ENCODE measurements around the gene RBMS1. TPM values are rescaled to one million over a fixed set of nuclear protein-coding genes. Genes with fewer than 3 reads are reported as not detected.

RBMS1 gene
- total RNA-seq, 4 donors from 2014 or later = 26.3 to 52.5 (median 37.5) TPM

DNA sequence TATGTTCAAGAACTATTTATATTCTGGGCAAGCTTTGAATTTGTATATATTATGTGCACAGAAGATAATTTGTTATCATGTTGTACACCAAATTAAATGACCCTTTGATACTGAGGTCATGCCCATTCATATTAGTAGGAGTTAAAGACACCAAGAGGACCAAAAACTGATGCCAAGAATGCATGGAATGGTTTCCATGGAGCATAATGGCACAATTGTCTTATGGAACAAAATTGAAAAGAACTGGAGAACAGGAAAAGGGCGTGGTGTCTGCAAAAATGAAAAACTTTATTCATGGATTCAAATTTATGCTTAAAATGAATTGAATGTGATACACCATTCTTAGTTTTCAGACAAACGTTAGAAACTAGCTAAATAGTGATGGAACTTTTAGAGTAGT, 24.1 kb upstream of the RBMS1 start:
- 64 to 80% methylated on average over 2 of the region's 2 CpGs for WGBS, 2 donors
- no peaks in the 10 kb centered on the region for H3K4me1 ChIP-seq
- H3K27ac ChIP-seq = no peak overlapping the region
- H3K4me3 ChIP-seq = no peak overlapping the region
- intact Hi-C loops (cut with DNase I) = no loop called here
- H3K27me3 ChIP-seq = no peaks in the 10 kb centered on the region
- DNase-seq = no peak
- no peak for TF ChIP-seq POLR2A (IDR thresholded peaks at IDR 0.05)
- TF ChIP-seq, protein P1, sequence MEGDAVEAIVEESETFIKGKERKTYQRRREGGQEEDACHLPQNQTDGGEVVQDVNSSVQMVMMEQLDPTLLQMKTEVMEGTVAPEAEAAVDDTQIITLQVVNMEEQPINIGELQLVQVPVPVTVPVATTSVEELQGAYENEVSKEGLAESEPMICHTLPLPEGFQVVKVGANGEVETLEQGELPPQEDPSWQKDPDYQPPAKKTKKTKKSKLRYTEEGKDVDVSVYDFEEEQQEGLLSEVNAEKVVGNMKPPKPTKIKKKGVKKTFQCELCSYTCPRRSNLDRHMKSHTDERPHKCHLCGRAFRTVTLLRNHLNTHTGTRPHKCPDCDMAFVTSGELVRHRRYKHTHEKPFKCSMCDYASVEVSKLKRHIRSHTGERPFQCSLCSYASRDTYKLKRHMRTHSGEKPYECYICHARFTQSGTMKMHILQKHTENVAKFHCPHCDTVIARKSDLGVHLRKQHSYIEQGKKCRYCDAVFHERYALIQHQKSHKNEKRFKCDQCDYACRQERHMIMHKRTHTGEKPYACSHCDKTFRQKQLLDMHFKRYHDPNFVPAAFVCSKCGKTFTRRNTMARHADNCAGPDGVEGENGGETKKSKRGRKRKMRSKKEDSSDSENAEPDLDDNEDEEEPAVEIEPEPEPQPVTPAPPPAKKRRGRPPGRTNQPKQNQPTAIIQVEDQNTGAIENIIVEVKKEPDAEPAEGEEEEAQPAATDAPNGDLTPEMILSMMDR (IDR thresholded peaks at IDR 0.05) = no peak
- H3K9me3 ChIP-seq = no peaks in the 10 kb centered on the region
- H3K36me3 ChIP-seq = no peaks in the 10 kb centered on the region

DNA sequence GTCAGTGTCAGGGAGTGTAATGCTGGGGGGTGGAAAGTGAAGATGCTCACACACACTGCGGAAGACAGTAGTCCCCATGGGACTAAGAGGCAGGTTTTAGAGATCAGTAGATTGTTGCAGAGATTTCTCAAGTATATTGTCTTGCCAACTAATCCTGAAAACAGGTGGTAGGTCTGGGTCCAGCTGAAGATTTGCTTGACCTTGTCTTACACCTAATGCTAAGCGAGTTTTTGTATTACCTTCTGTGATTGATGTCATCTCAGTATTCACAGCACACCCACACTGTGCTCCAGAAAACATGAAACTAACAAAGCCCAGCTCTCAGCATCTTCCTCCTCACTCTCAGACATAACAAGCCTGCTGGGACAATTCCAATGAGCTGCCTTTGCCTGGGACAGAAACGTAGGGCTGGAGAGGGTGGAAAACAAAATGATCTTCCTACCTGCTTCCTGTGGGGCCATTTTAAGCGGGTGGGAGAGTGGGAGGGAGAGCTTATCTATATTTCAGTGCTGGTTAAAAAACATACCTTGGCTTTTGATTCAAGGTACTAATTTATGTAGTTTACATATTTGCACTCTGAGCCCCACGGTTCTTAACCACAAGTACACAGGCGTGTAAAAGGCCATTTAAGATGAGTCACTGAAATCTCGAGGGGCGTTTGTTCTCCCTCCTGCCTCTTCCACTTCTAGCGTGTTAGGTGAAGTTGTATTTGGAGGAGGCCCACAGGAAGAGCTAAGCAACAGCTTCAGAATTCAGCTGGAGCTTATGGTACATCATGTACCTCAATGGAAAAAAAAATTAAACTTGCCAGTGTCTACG, 23.1 kb upstream of the RBMS1 start:
- H3K27me3 ChIP-seq = no peaks in the 10 kb centered on the region
- no peaks in the 10 kb centered on the region for H3K4me1 ChIP-seq
- H3K9me3 ChIP-seq = no peaks in the 10 kb centered on the region
- no peak overlapping the region for H3K27ac ChIP-seq
- DNase-seq = no peak
- H3K36me3 ChIP-seq = no peaks in the 10 kb centered on the region
- TF ChIP-seq, protein P1 (IDR thresholded peaks at IDR 0.05) = no peak
- TF ChIP-seq POLR2A (IDR thresholded peaks at IDR 0.05) = no peak
- intact Hi-C loops (cut with DNase I) = no loop called here
- H3K4me3 ChIP-seq = no peak overlapping the region
- 45 to 67% methylated on average over 10 of the region's 10 CpGs for WGBS, 2 donors

DNA sequence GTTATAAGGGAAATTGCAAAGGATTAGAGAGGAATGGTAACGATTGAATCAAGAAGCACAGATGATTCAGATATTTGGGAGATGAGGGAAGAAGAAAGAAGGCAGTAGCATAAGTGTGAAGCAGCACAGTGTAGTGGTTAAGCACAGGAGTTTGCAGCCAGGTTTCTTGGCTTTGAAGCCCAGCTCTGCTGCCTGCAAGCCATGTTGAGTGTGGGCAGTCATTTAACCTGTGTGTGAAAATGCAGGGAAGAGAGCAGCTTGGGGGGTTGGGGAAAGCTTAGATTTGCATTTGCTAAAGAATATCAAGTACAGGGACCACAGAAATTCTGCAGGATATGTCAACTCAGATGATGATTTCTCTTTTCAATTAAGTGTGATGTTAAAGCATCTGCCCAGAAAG, 21.5 kb upstream of the RBMS1 start:
- intact Hi-C loops (cut with DNase I) = no loop called here
- WGBS, 2 donors = 75 to 85% methylated on average over 1 of the region's 1 CpG

DNA sequence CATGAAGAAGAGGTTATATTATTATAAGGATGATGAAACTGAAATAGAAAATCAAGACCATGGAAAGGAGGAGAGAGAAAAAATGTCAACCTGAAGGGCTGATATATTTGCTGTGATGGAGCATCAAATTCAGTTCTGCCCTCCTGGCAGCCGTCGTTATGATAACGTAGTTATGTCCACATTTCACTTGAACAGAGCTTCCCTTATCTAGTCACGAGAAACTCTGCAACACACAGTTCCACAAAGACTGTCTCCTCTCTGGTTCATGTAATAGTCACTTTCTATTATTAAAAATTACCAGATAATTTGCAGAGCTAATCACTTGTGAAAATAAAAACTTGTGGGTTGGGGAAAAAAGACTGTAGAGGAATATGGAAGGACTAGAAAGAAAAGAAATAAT, 19.5 kb upstream of the RBMS1 start:
- intact Hi-C loops (cut with DNase I) = no loop called here
- TF ChIP-seq, protein P1 (IDR thresholded peaks at IDR 0.05) = no peak
- no peak for TF ChIP-seq POLR2A (IDR thresholded peaks at IDR 0.05)
- Histone ChIP-seq H3K4me3 (no peak overlapping the region), H3K9me3 (no peaks in the 10 kb centered on the region), H3K36me3 (no peaks in the 10 kb centered on the region), H3K4me1 (no peaks in the 10 kb centered on the region), H3K27me3 (no peaks in the 10 kb centered on the region), H3K27ac (no peak overlapping the region)
- 88 to 92% methylated on average over 4 of the region's 4 CpGs for WGBS, 2 donors
- DNase-seq = no peak

More for the DNA sequence above, 21.5 kb upstream of the RBMS1 start:
- H3K4me1 ChIP-seq = no peaks in the 10 kb centered on the region
- DNase-seq = no peak
- no peak overlapping the region for H3K4me3 ChIP-seq
- H3K27ac ChIP-seq = no peak overlapping the region
- no peaks in the 10 kb centered on the region for H3K9me3 ChIP-seq
- TF ChIP-seq POLR2A (IDR thresholded peaks at IDR 0.05) = no peak
- TF ChIP-seq, protein P1 (IDR thresholded peaks at IDR 0.05) = no peak
- H3K27me3 ChIP-seq = no peaks in the 10 kb centered on the region
- H3K36me3 ChIP-seq = no peaks in the 10 kb centered on the region

DNA sequence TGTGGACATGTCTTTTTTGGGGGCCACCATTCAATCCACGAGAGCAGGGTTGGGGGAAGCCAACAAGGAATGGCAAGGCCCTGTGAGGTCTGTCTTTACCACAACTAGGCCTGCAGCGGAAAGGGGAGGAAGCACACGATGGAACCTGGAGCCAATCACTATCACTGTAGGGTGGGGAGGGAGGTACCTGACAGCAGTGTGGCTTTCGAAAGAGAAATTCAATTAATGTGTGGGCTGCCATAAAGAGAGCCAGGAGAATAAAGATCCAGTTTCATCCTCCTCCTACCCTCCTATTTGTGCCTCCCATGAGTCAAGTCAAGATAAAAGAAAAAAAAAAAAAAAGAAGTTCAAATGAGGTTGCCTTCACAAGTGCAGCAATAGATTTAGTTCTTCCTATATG, 18.9 kb upstream of the RBMS1 start:
- no peaks in the 10 kb centered on the region for H3K4me1 ChIP-seq

More for the DNA sequence above, 18.9 kb upstream of the RBMS1 start:
- no peaks in the 10 kb centered on the region for H3K27me3 ChIP-seq
- no peak for DNase-seq
- no peak overlapping the region for H3K4me3 ChIP-seq
- no peak overlapping the region for H3K27ac ChIP-seq
- H3K36me3 ChIP-seq = no peaks in the 10 kb centered on the region
- TF ChIP-seq, protein P1 (IDR thresholded peaks at IDR 0.05) = no peak
- no peak for TF ChIP-seq POLR2A (IDR thresholded peaks at IDR 0.05)
- H3K9me3 ChIP-seq = no peaks in the 10 kb centered on the region
- intact Hi-C loops (cut with DNase I) = no loop called here
- 94% methylated on average over 4 of the region's 4 CpGs; no CpG with 5 or more reads in 1 of the 2 donors for WGBS, 2 donors

Data from esophagus squamous epithelium (tissue), 5 donors.